ENCODE measurements around the gene AZIN2.
"Not testable (repeated sequence)": the region's sequence is repeated elsewhere in the genome, so short reads cannot be mapped to it uniquely, and the experiment has no call there.

The AZIN2 gene

DNA sequence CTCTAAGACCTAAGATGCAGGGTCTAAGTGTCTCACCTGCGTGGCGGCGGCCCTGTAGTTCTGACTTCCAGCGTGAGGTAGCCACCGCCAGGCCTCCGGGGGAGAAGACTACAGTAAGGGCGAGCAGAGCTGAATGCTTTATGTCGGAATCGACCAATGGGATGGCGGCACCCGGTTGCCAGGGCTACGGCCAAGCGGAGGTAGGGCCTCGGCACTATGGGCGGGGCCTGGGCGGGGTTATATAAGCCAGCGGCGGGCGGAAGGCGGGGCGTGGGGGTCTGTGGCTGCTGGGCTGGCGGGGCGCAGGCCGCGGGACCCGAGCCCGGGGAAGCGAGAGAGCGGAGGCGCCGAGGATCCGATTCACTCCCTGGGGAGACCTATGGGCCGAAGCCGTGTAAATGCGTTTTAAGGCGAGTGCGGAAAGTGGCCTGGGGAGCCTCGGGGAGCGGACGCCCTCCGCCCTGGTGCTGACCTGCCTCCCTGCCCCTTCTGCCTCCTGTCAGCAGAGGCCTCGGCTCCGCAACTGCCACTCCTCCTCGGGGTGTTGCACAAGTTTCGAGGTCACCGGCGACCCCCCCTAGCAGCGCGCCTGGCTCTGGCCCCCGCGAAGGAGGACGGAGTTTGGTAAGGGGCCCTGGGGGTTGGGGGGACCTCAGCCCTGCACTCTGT lies at the start of gene AZIN2:
TSS of gene AZIN2 (plus strand) at position 269 of the 669 bp plus-strand sequence. CDS start 1,097 bp downstream, outside the sequence.
- peak; percentile 97 for DNase-seq

DNA sequence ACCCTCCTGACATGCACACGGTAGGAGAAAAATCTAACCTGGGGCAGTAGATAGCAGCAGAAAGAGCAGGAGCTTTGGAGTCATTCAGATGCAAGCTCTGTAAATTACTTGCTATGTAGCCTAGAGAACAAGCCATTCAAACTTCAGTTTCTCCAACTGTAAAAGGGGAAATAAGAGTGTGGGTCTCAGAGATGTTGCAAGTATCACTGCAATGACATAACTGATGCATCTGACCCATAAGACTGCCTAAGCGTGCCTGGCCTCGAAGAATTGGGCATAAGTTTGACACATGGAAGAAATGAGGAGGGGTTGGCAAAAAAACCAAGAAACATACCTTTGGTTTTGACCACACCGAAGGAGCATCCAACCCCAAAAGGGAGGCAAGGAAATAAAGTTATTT lies 49.4 kb upstream of the AZIN2 start:
- no peak for DNase-seq

DNA sequence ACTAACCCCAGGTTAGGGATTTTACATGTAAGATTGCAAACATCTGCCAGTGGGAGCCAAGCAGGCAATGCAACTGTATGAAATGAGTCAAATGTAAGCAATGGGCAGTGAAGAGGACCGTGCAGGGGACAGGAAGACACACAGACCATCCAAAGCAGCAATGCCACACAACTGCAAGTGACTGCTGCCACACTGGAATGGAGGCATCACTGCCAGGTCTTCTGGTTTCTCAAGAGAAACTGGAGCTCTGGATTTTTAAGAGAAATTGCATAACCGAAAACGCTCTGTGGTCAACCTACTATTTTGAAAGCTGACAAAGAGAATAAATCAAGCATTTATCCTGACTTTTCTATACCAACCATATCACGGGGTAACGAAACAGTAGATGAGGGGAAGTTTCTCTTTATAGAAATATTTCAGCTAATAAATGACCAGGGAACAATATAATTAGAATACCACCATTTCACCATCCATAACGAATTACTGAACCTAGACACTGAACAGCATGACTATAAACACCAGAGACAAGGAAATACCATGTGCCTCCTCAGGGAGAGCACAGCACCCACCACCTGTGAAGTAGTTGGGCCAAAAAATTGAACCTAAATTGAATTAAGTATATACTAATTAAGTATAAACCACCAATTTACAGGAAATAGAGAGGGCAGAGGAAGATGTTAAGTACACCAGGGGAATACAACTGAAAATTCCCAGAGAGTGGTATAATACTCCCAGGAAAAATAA lies 48.7 kb upstream of the AZIN2 start:
- DNase-seq = no peak

- DNase-seq = no peak
These were observed 44.9 kb upstream of the AZIN2 start for GRCh38 chr1:33036051-33036525.

GRCh38 chr1:33036526-33037503 lies 44.1 kb upstream of the AZIN2 start, which contains the start of gene AK2:
Gene AK2, minus strand, starts transcription at chr1:33036883. Its CDS starts 55 bp downstream, at chr1:33036828.
- DNase-seq = peak; percentile 95

- no peak for DNase-seq
These were observed 41.1 kb upstream of the AZIN2 start for GRCh38 chr1:33039840-33040239.

DNA sequence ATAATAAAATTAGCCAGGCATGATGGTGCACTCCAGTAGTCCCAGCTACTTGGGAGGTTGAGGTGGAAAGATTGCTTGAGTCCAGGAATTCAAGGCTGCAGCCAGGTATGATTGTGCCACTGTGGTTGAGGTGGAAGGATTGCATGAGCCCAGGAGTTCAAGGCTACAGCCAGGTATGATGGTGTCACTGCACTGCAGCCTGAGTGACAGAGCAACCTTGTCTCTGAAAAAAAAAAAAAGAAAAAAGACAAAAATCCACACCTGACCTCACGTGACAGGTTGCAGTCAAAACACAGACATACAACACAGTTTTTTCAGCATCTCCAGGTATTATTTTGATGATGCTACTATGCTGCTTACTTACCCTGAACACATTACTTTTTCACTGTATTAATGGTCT lies 39.9 kb upstream of the AZIN2 start:
- DNase-seq = no peak

DNA sequence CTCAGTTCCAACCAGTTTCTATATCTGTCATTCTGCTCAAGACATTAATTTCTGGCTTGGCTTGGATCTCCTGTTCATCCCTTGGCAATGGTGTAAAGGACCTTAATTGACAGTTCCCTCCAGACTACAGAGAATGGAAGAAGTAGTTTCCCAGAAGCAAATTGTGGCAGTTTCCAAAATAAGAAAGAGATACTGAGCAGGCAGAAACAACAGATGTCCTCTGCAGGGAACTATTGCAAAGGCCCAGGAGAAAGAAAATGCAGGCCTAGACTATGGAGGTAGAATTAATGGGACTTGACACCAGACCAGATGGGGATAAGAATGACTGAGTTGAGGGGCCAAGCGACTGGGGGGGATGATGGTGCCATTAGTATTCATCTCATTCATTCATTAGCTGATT lies 38.1 kb upstream of the AZIN2 start:
- DNase-seq = no peak

DNA sequence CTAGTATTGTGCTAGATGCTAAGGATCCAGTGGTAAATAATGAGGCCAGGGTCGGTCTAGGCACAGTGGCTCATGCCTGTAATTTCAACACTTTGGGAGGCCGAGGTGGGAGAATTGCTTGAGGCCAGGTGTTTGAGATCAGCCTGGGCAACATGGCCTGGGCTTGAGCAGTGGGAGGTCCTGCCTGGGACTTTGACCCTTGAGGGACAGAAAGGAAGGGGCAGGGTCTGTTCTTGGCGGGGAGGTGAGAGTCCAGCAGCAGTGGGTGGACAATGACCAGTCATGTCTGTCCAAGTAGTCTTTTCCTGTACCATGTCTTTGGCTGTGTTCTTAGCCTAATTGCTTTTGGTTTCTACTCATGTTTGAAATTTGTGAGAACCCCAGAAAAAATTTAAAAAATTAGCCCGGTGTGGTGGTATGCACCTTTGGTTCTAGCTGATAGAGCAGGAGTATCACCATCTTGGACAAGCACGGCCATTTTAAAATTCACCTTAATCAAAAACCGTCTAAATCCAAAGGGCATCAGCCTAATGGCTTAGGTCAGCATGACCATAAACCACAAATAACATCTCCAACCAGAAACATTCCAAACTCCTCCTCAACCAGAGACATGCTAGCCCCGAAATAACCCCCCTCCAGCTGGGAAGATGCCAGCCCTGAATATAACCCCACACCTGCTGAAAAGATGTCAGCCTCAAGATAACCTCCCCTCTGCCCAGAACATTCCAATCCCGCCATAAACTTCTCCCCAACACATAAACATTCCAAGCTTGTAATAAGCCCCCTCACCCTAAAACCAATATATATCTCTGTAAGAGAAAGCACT lies 37.5 kb upstream of the AZIN2 start:
- no peak for DNase-seq

DNA sequence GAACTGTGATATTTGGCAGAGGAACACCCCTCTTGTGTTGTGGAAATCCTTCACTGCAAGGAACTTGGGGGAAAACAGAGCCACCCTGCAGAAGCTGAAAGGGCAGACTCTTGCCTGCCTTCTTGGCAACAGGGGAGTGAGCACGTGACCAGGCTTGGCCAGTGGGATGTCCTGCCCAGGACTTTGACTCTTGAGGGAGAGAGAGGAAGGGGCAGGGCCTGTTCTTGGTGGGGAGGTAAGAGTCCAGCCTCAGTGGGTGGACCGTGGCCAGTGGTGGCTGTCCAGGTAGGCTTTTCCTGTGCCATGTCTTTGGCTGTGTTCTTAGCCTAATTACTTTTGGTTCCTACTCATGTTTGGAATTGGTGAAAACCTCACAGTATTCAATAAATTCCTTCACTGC lies 35.7 kb upstream of the AZIN2 start:
- no peak for DNase-seq

GRCh38 chr1:33045814-33046213 lies 35.1 kb upstream of the AZIN2 start:
- DNase-seq = peak; percentile 52

GRCh38 chr1:33046234-33046633 lies 34.7 kb upstream of the AZIN2 start:
- DNase-seq = not testable (repeated sequence)

GRCh38 chr1:33047290-33047689 lies 33.7 kb upstream of the AZIN2 start:
- no peak for DNase-seq

GRCh38 chr1:33047839-33048305 lies 33.1 kb upstream of the AZIN2 start:
- no peak for DNase-seq

GRCh38 chr1:33048426-33048825 lies 32.5 kb upstream of the AZIN2 start:
- DNase-seq = no peak

GRCh38 chr1:33049371-33049770 lies 31.6 kb upstream of the AZIN2 start:
- DNase-seq = no peak

GRCh38 chr1:33050221-33051076 lies 30.5 kb upstream of the AZIN2 start:
- DNase-seq = no peak

GRCh38 chr1:33055210-33056008 lies 25.5 kb upstream of the AZIN2 start:
- DNase-seq = peak; percentile 58

DNA sequence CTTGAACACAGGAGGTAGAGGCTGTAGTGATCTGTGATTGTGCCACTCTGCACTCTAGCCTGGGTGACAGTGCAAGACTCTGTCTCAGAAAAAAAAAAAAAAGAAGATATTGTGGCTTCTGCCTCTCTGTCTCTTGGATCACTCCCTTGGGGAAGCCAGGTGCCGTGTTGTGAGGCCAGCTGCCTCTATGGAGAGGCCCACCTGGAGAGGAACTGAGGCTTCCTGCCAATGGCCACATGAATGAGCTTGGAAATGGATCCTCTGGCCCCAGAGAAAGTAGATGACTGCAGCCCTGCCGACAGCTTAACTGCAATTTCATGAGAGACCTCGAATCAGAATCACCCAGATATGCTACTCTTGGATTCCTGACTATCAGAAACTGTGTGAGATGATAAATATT lies 24.5 kb upstream of the AZIN2 start:
- DNase-seq = no peak

GRCh38 chr1:33057095-33057494 lies 23.9 kb upstream of the AZIN2 start:
- no peak for DNase-seq
